ENCODE data around the gene ALX4. TPM values are rescaled to one million over a fixed set of nuclear protein-coding genes. Genes with fewer than 3 reads are reported as not detected.

ALX4 gene
- total RNA-seq, 1 experiment from 2014 or later, result 1.1 TPM

DNA sequence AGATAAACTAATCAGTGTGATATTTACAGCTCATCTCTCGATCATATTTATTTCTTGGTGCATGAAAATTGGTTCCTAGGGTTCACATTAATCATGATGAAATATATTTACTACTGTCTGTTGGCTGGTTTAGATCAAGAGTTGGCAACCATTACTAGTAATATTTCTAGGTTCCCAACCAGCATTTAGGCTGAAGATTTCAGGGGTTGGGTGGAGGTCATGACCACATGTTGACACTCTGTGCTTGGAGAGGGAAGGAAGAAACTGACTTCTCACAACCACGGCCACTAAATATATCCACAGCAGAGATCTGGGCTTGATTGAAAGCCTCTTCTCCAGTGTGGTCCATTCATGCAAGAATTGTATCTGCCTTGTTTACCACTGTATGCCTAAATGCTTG, 87.9 kb downstream of the ALX4 start:
- no peak overlapping the region for H3K27ac ChIP-seq
- no peaks in the 10 kb centered on the region for H3K27me3 ChIP-seq
- no peaks in the 10 kb centered on the region for H3K36me3 ChIP-seq
- DNase-seq, result no peak
- H3K4me3 ChIP-seq, result no peak overlapping the region
- H3K9me3 ChIP-seq (replicated peaks), result no peaks in the 10 kb centered on the region
- peaks cover 12% of the 10 kb centered on the region for H3K4me1 ChIP-seq

DNA sequence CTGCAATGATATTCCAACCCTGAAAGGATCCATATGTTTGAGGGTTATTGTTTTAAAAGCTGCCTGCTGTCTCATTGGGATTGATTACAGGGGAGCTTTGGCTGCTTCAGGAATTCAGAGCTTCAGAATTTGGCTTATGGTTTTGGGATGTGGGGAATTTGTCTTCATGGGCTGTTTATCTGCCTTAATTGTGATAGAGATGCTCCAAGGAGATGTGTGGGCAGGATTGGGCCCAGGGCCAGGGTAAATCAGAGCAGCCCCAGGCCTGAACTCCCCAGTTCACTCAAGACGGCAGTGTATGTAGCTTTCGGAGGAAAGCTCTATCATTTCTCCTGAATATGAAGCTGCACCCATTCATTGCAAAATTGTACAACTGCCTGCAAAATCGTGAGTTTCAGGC, 88.5 kb downstream of the ALX4 start:
- no peak overlapping the region for H3K4me3 ChIP-seq
- H3K4me1 ChIP-seq, result peaks cover 6% of the 10 kb centered on the region
- no peaks in the 10 kb centered on the region for H3K27me3 ChIP-seq
- DNase-seq, result no peak
- H3K9me3 ChIP-seq (replicated peaks), result no peaks in the 10 kb centered on the region
- no peaks in the 10 kb centered on the region for H3K36me3 ChIP-seq
- no peak overlapping the region for H3K27ac ChIP-seq

DNA sequence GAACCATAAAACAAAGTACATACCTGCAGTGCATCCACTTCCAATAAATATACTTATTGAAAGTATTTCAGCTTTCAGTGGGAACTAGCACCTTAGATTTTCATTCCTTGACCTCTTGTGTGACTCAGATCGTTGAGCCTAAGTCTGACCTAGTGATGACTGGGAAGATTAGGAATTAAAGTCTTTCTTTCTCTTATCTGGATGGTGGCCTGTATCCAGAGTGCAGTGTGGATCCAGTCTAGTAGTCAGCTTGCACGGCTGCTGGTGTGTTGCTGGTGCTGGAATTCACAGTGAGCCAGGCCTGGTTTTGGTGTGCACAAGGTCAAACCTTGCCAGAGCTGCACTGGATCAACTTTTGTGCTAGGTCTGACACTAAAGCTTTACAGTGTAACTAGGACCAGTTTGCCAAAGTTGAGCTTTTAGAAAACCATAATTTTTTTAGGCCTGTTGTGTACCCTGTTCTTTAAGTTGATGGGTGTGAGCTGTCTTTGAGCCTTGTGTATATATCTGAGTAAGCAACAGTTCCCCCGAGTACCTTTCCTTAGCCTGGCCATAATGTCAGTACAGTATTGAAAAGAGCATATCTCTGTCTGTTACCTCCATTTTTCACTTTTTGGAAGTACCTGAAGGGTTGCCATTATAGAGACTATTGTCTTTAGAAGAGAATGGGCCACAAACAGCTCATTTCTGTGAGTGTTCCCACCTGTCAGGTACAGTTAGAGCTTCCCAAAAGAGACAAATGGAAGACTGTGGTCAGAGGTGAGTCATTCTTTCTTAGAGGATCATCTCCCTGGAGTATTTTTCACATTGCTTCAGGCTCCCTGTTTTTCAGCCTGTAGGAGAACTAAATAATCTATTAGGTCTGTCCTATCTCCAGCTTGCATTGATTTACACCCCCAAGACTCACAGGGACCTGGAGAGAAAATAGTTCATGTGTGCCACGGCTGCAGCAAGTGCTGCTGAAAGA, 89.8 kb downstream of the ALX4 start:
- no peaks in the 10 kb centered on the region for H3K36me3 ChIP-seq
- H3K4me1 ChIP-seq, result no peaks in the 10 kb centered on the region; the same call in 1 of the 2 replicates
- H3K4me3 ChIP-seq, result no peak overlapping the region
- no peaks in the 10 kb centered on the region for H3K9me3 ChIP-seq (replicated peaks)
- H3K27me3 ChIP-seq, result no peaks in the 10 kb centered on the region
- no peak for DNase-seq
- no peak overlapping the region for H3K27ac ChIP-seq

DNA sequence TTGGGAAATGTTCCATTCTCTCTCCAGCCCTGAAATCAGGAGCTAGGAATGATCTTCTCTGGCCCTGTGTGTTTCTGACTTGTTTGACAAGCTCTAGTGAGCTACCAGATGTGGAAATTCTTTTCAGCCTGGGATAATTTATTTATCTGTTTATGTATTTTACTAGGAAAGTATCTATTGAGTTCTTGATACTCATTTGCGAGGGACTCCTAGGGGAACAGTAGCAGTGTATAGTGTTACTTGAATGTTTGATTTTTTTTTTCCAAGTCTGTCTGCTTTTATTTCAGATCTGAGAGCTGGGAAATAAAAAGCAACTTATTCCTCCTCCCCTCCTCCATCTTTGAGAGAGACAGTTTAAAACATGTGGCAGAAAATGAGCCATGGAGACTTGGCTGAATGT, 92.5 kb downstream of the ALX4 start:
- no peak overlapping the region for H3K4me3 ChIP-seq
- no peak for DNase-seq
- H3K27me3 ChIP-seq, result no peaks in the 10 kb centered on the region
- no peaks in the 10 kb centered on the region for H3K36me3 ChIP-seq
- no peaks in the 10 kb centered on the region for H3K4me1 ChIP-seq
- H3K27ac ChIP-seq, result no peak overlapping the region
- H3K9me3 ChIP-seq (replicated peaks), result 0 out of 2 replicates have a peak, but pooled peaks cover 3% of the 10 kb centered on the region

DNA sequence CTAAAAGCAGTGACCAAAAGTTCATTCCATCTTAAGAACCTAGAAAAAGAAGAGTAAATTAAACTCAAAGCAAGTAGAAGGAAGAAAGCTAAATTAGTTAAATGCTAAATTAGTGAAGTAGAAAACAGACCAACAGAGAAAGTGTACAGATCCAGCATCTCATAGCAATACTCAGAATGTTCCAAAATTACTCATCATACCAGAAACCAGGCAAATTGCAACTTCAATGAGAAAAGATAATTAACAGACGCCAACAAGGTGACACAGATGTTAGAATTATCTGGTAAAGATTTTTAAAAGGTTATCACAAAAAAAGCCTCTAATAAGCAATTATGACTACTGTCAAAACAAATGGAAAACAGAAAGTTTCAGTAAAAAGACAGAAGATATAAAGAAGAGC, 96.8 kb downstream of the ALX4 start:
- Histone ChIP-seq H3K36me3 (peaks cover 4% of the 10 kb centered on the region; the same call in 1 of the 2 replicates), H3K27me3 (no peaks in the 10 kb centered on the region), H3K9me3 (replicated peaks) (peaks cover 9% of the 10 kb centered on the region; the same call in 1 of the 2 replicates), H3K27ac (no peak overlapping the region), H3K4me1 (no peaks in the 10 kb centered on the region), H3K4me3 (no peak overlapping the region)
- DNase-seq, result no peak

DNA sequence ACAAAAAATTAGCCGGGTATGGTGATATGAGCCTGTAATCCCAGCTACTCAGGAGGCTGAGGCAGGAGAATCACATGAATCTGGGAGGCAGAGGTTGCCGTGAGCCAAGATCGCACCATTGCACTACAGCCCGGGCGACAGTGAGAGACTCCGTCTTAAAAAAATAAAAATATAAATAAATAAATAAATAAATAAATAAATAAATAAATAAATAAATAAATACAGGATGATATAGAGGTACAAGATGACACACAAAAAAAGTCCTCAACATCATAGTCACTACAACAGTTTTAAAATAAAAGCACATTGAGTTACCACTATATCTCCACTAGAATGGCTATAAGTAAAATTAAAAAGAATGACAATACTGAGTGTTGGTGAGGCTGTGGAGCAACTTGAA, 97.8 kb downstream of the ALX4 start:
- Histone ChIP-seq H3K36me3 (peaks cover 4% of the 10 kb centered on the region), H3K27me3 (no peaks in the 10 kb centered on the region), H3K4me3 (no peak overlapping the region), H3K9me3 (replicated peaks) (peaks cover 9% of the 10 kb centered on the region; the same call in 1 of the 2 replicates), H3K4me1 (no peaks in the 10 kb centered on the region), H3K27ac (no peak overlapping the region)
- no peak for DNase-seq

Other genes with a start within 250 kb of the ALX4 start
- 5.7 and 7.6 TPM in 2 replicates for gene ACCS, start 243.9 kb downstream of the ALX4 start, total RNA-seq (2014; rRNA removed; shearing (Covaris generic))
- 85.0 and 91.7 TPM in 2 replicates for gene EXT2, start 214.5 kb downstream of the ALX4 start, total RNA-seq (2014; rRNA removed; shearing (Covaris generic))